HUDEP-2 (cell line): ENCODE measurements around the gene TPGS2.
"Not testable (repeated sequence)": the region's sequence is repeated elsewhere in the genome, so short reads cannot be mapped to it uniquely, and the experiment has no call there.

Source experiments
- DNase-seq, 76 experiments: peaks; one replicate each; lab custom pipeline; 2025; ENCODE audit not compliant: unreplicated experiment in 76 of 76; lab: John Stamatoyannopoulos, UW

TPGS2 gene

GRCh38 chr18:36780748-36781147 is 48.1 kb downstream of the TPGS2 start:
- DNase-seq: no peak

- no peak for DNase-seq
Measured at GRCh38 chr18:36777566-36777965, 51.2 kb downstream of the TPGS2 start.

- no peak for DNase-seq
Measured at GRCh38 chr18:36776650-36777049, 52.2 kb downstream of the TPGS2 start.

- no peak for DNase-seq
Measured at GRCh38 chr18:36775396-36775795, 53.4 kb downstream of the TPGS2 start.

- DNase-seq: no peak
Measured at GRCh38 chr18:36772241-36772723, 56.5 kb downstream of the TPGS2 start.

- DNase-seq: no peak
Measured at GRCh38 chr18:36771245-36771644, 57.6 kb downstream of the TPGS2 start.

GRCh38 chr18:36770315-36770946 is 58.4 kb downstream of the TPGS2 start:
- no peak for DNase-seq

- DNase-seq: peak in 54 of 76 experiments; percentile 2 to 75 (median 46)
Measured at GRCh38 chr18:36769611-36770314, 59.0 kb downstream of the TPGS2 start.

GRCh38 chr18:36769172-36769571 is 59.6 kb downstream of the TPGS2 start:
- no peak for DNase-seq

- DNase-seq: no peak
Measured at GRCh38 chr18:36766836-36767235, 62.0 kb downstream of the TPGS2 start.

GRCh38 chr18:36762965-36763364 is 65.8 kb downstream of the TPGS2 start:
- DNase-seq: not testable (repeated sequence)

- no peak for DNase-seq
Measured at GRCh38 chr18:36762074-36762473, 66.7 kb downstream of the TPGS2 start.

GRCh38 chr18:36761186-36761698 is 67.6 kb downstream of the TPGS2 start:
- DNase-seq: peak in 1 of 76 experiments; percentile 24

- DNase-seq: no peak
Measured at GRCh38 chr18:36760598-36760997, 68.2 kb downstream of the TPGS2 start.

GRCh38 chr18:36759167-36759776 is 69.5 kb downstream of the TPGS2 start:
- DNase-seq: no peak

GRCh38 chr18:36758623-36759022 is 70.2 kb downstream of the TPGS2 start:
- DNase-seq: no peak

GRCh38 chr18:36757991-36758390 is 70.8 kb downstream of the TPGS2 start:
- no peak for DNase-seq

GRCh38 chr18:36757081-36757480 is 71.7 kb downstream of the TPGS2 start:
- DNase-seq: peak in 29 of 76 experiments; percentile 2 to 65 (median 29)

- DNase-seq: no peak
Measured at GRCh38 chr18:36756242-36756641, 72.6 kb downstream of the TPGS2 start.

- peak in 58 of 76 experiments; percentile 0 to 88 (median 55) for DNase-seq
Measured at GRCh38 chr18:36752929-36753865, 75.6 kb downstream of the TPGS2 start.
